ENCODE data around the gene RPS19. TPM values are rescaled to one million over a fixed set of nuclear protein-coding genes. Genes with fewer than 3 reads are reported as not detected.

Gene RPS19
- total RNA-seq (2014; rRNA removed) (1,687 and 1,830 TPM in 2 replicates), Bru-seq, nascent RNA (percentile 98 among the genes with signal in this experiment), BruChase-seq, experiment 1, labeled RNA remaining after a 6-hour chase (percentile 96 among the genes with signal in this experiment), BruChase-seq, experiment 2, labeled RNA remaining after a 2-hour chase (percentile 97 among the genes with signal in this experiment)
- long read RNA-seq, transcript RPS19-206 (6 exons, 2,359 nt) = major isoform, 1,138 of 1,296 reads
- long read RNA-seq, partial matches to known transcripts = 128 of 1,296 reads
- long read RNA-seq, other reads (novel, unspliced or antisense) = 27 of 1,296 reads

- no peaks in the 10 kb centered on the region for H3K27me3 ChIP-seq (ENCODE audit: low read length)
- DNase-seq (peak; percentile 97), ATAC-seq (peak; percentile 86)
- H2AFZ ChIP-seq (ENCODE audit: low read length) = peak within 1 kb of the TSS; percentile 93
- H3F3A ChIP-seq (ENCODE audit: low read length, unreplicated experiment) = no peaks in the 10 kb centered on the region
- peaks cover 40% of the 10 kb centered on the region for H4K20me1 ChIP-seq (ENCODE audit: low read length)
- peak within 1 kb of the TSS; percentile 99 for H3K4me3 ChIP-seq (ENCODE audit: low read length)
- CTCF ChIA-PET = interaction anchor here (0.6 kb wide), 1 partner anchor 153 kb away, joined by 3 read pairs; no protein-coding TSS in a partner anchor
- TF ChIP-seq EZH2 (IDR thresholded peaks at IDR 0.05; ENCODE audit: low read length, unreplicated experiment) (no peak), CTCF (conservative IDR thresholded peaks at IDR 0.05; ENCODE audit: low read depth, low read length) (peak; percentile 48), EZH2phosphoT487 (IDR thresholded peaks at IDR 0.05; ENCODE audit: borderline replicate concordance, low read length) (no peak)
- peak within 1 kb of the TSS; percentile 100 for H3K9ac ChIP-seq (ENCODE audit: low read length)
- POLR2A ChIA-PET (ENCODE audit: unreplicated experiment) = interaction anchor here (0.5 to 1.0 kb wide), 4 partner anchors 25 to 1652 kb away, joined by 3 to 6 read pairs (median 4); partner anchors contain the start of gene ZNF574
- no peaks in the 10 kb centered on the region for H3K9me3 ChIP-seq (ENCODE audit: low read length)
- H3K79me2 ChIP-seq (ENCODE audit: low read length) = peaks cover 48% of the 10 kb centered on the region
- peak within 1 kb of the TSS; percentile 98 for H3K4me2 ChIP-seq (ENCODE audit: low read length)
- H3K9me2 ChIP-seq (replicated peaks; ENCODE audit: low read length) = no peaks in the 10 kb centered on the region
- H3K36me3 ChIP-seq (ENCODE audit: low read depth, low read length) = peaks cover 41% of the 10 kb centered on the region
- H3K27ac ChIP-seq (ENCODE audit: low read length) = peak within 1 kb of the TSS; percentile 92
- peaks cover 30% of the 10 kb centered on the region for H3K4me1 ChIP-seq (ENCODE audit: insufficient read depth, low read length)
- BruUV-seq (replicated peaks) = no TSS peak
- intact Hi-C loops (cut with micrococcal nuclease) = no loop called here
These were observed at the start of gene RPS19 for GRCh38 chr19:41859618-41860418. TSS of gene RPS19 (plus strand) at chr19:41860255. CDS start at chr19:41860775, 520 bp downstream.

GRCh38 chr19:41810301-41810700, 49.8 kb upstream of the RPS19 start:
- DNase-seq = no peak
- no peak for ATAC-seq
- Histone ChIP-seq H3K36me3 (ENCODE audit: low read depth, low read length) (no peaks in the 10 kb centered on the region), H3K4me3 (ENCODE audit: low read length) (no peak overlapping the region), H3K9ac (ENCODE audit: low read length) (no peak overlapping the region), H3K27me3 (ENCODE audit: low read length) (no peaks in the 10 kb centered on the region), H4K20me1 (ENCODE audit: low read length) (no peaks in the 10 kb centered on the region), H3K9me3 (ENCODE audit: low read length) (no peaks in the 10 kb centered on the region), H3K27ac (ENCODE audit: low read length) (no peak overlapping the region), H3K4me1 (ENCODE audit: insufficient read depth, low read length) (no peaks in the 10 kb centered on the region), H3K79me2 (ENCODE audit: low read length) (no peaks in the 10 kb centered on the region), H3K9me2 (replicated peaks; ENCODE audit: low read length) (no peaks in the 10 kb centered on the region), H3F3A (ENCODE audit: low read length, unreplicated experiment) (no peaks in the 10 kb centered on the region), H2AFZ (ENCODE audit: low read length) (no peak overlapping the region), H3K4me2 (ENCODE audit: low read length) (no peak overlapping the region)
- ChIA-PET POLR2A (ENCODE audit: unreplicated experiment) (no interaction called here), CTCF (no interaction called here)
- intact Hi-C loops (cut with micrococcal nuclease) = no loop called here
- TF ChIP-seq CTCF (conservative IDR thresholded peaks at IDR 0.05; ENCODE audit: low read depth, low read length) (no peak), EZH2 (IDR thresholded peaks at IDR 0.05; ENCODE audit: low read length, unreplicated experiment) (no peak), EZH2phosphoT487 (IDR thresholded peaks at IDR 0.05; ENCODE audit: borderline replicate concordance, low read length) (no peak)
- no TSS peak for BruUV-seq (replicated peaks)

All from PC-3 (cell line).